HG02852 (cell line): ENCODE measurements around the gene DVL2.
"Not testable (repeated sequence)": the region's sequence is repeated elsewhere in the genome, so short reads cannot be mapped to it uniquely, and the experiment has no call there.

Experiments
- ATAC-seq: cut with Tn5 transposase; IDR thresholded peaks from one replicate; pipeline ENCODE4 v1.9.1; 2021; ENCODE audit warnings: mild to moderate bottlenecking, moderate library complexity; ENCODE audit not compliant: unreplicated experiment

DVL2 gene

DNA sequence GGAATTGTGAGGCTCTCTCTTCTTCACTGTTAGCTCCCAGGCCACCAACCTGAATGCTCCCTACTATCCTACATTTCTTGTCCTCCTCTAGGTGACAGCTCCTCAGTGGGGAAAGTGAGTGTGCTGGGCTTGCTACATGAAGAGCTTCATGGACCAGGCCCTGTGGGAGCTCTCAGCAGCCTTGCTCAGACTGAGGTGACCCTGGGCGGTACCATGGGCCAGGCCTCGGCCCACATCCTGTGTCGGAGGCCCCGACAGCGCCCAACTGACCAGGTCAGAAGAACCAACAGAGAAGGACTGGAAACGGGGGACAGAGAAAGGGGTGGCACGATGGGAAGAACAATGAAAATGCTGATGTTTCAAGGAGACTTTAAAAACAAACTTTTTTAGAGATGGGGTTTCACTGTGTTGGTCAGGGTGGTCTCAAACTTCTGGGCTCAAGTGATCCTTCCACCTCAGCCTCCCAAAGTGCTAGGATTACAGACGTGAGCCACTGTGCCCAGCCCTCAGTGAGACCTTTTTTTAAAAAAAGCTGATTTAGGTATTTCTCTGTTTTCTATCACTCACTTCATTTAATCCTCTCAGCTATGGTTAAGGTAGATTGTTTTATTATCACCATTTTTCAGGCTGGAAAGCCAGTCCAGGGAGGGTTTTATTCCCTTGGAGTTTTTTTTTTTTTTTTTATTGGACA is 22.6 kb upstream of the DVL2 start:
- no peak for ATAC-seq

GRCh38 chr17:7254511-7254910 is 20.2 kb upstream of the DVL2 start:
- ATAC-seq = no peak

GRCh38 chr17:7253082-7253481 is 18.8 kb upstream of the DVL2 start:
- ATAC-seq = no peak

- peak; percentile 58 for ATAC-seq
These were observed 18.1 kb upstream of the DVL2 start, which contains the start of gene ELP5 for GRCh38 chr17:7252176-7253043. ELP5 (plus strand) TSS chr17:7252215; CDS start chr17:7252551, 336 bp downstream.

GRCh38 chr17:7251661-7252175 is 17.4 kb upstream of the DVL2 start, which contains the start of gene CTDNEP1:
CTDNEP1 (minus strand) TSS chr17:7251734; CDS start chr17:7251296, 438 bp downstream.
- ATAC-seq = peak; percentile 82

- no peak for ATAC-seq
These were observed 16.6 kb upstream of the DVL2 start for GRCh38 chr17:7250695-7251627.

DNA sequence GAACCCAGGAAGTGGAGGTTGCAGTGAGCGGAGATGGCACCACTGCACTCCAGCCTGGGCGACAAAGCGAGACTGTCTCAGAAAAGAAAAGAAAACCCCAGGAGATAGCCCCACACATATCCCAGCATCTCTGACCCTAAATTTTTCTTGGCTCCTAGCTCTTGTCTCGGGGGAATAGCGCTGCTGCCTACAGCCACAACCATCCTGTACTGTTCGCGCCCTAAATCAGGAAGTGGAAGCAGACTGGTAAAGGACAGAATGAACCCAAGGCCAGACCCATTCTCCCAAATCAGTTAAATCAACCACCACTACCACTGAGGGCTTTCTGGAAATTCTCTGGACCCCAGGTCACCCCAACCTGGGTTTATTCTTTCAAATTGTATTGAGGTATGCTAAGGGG is 15.5 kb upstream of the DVL2 start:
- ATAC-seq = no peak

DNA sequence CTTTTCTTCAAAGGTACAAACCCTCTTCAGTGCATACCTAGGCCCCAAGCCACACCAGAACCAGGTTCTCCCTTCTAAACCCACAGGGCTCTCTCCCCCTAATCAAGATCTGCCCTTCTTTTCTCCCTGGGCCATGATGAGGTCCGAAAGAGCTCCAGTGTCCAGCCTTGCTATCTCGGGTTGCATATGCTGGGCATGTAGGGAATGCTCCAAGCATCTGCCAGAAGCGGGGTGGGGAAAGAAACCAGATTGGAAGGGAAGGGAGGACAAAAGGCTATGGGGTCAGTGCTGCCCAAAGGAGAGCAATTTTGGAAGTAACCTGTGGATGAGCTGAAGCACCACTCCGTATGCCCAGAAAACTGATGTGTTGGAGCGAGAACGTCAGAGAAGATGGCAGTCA is 14.9 kb upstream of the DVL2 start:
- no peak for ATAC-seq

DNA sequence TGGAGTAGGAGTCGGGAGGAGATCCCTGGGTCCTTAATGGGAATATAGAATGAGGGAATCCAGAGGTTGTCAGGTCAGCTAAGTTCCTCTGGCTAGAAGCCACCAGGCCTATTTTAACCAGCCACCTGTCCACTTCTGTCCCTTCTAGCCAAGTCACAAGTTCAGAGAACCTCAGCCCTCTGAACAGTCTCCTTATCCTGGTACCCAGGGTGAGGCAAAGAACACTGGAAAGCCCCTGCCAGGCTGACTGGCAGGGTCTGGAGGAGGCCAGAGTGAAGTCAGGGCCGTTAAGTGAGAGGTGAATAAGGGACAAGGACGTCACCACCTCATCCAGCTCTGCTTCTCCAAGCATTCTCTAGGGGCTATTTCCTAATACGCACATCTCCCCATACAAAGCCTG is 14.5 kb upstream of the DVL2 start:
- no peak for ATAC-seq

DNA sequence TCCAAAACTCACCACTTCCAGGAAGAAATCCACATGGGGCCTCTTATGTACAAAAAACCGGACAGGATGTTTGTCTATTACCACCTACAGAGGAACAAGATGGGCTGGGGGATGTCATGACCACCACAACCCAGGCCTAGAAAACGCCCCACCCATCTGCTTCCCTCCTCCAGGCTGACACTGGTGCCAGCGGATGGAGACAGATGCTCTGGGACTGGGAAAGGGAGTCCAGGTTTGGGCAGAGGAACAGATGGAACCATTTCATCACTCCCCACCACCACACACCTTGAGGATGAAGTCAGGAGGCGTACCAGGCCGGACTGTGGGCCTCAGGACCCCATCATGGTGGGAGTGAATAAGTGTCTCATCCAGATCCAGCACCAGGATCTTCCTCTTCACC is 12.5 kb upstream of the DVL2 start:
- no peak for ATAC-seq

DNA sequence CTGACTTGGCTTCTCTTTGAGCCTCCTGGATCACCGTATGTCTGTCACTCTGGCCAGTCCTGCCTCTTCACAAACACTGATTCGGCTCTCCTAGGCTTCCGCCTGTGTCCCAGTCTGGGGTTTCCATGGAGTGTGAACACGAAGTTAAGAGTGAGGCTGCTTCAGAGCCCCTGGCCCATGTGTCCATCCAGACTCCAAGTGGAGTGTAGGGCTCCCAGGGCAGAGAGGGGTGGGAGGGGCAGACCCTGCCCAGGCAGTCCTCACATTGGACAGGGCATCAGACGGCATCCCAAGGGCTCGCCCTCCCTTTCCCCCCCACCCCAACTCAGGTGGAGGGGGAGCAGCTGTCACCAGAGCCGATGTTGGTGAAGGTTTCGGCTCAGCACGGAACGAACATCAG is 9.5 kb upstream of the DVL2 start:
- ATAC-seq = not testable (repeated sequence)

DNA sequence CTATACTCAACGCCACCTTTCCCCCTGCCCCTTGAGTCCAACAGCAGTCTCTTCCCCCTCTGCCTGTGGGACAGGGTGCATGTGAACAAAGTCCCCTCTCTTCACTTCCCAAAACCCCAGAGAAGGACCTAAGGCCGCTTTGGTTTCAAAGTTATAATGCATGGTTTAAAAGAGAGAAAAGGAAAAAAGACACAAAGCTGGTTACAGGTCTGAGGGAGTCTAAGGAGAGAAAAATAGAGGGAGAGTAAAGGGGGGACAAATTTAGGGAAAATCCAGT is 9.1 kb upstream of the DVL2 start:
- no peak for ATAC-seq

- ATAC-seq = peak; percentile 44
These were observed 8.6 kb upstream of the DVL2 start for GRCh38 chr17:7242717-7243452.

GRCh38 chr17:7241783-7242716 is 7.7 kb upstream of the DVL2 start, which contains the start of gene GABARAP:
GABARAP (minus strand) TSS chr17:7242449; CDS start chr17:7242330, 119 bp downstream.
- ATAC-seq = peak; percentile 27

DNA sequence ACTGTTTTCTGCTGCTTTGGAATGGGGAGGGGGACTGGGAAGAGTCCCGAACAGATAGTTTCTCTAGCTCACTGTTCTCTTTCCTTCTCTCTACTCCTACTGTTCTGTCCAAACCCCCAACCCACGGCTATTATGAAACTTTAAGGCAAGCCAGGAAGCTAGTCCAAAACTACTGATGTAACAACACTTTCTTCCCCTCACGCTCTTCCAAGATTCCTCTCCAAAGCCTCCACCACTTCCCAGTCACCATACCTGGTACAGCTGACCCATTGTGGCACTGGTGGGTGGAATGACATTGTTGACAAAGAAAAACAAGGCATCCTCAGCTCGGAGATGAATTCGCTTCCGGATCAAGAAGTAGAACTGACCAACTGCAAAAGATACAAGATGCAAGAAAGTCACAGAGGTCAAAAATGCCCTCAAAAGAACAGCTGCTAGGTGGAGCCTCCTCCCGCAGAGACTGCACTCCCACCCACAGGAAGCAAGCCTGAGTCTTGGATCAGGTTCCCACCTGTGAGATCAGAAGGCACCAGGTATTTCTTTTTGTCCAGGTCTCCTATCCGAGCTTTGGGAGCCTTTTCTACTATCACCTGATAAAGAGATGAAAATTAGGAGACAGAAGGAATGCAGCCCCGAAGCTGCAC is 6.9 kb upstream of the DVL2 start:
- ATAC-seq = no peak

- ATAC-seq = no peak
These were observed 6.1 kb upstream of the DVL2 start for GRCh38 chr17:7240375-7240774.

DNA sequence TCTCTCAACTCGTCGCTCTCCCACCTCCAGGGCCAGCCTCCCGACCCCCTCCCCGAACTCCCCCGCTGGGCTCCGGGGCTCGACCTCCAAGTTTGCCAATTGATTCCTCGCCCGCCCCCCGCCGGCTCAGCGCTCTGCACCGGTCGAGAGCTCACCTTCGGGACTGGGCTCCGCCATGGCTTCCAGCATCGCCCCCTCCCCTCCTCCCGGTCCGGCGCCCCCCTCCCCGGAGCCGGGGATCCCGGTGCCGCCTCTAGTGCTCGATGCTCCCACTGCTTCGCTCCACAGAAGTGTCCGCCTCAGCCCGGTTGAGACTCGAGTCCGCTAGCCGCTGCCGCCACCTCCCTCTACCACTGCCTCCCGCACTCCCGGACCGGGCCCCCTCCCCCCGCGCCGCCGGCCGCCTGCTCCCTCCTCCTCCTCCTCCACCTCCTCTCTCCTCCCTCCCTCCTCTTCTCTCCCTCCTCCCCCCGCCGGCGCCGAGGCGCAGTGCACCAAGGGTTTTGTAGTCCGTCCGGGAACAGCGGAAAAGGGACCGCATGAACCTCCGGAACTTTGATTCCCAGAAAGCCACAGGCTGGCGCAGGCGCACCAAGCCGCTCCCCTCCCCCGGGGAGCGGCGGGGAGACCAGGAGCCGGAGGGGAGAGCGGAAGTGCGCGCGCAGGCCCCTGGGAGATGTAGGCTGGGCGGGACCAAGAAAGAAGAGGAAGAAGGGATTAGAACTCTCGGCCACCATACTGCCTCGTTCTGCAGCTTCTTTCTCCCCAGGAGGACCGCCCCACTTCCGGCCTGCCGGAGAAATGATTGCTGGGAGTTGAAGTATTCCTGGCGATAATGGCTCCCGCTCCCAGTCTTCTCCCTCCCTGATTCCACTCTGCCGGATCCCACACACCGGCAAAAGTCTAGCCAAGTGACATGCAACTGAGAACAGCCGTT is 5.0 kb upstream of the DVL2 start, which contains the start of gene PHF23:
Gene PHF23 (minus strand): TSS at position 367 of the 937 bp plus-strand sequence. CDS start 178 bp downstream, at position 189.
- peak; percentile 48 for ATAC-seq
